Left ventricle myocardium superior (tissue), 1 donor: ENCODE measurements around the gene TXNDC17. TPM values are rescaled to one million over a fixed set of nuclear protein-coding genes. Genes with fewer than 3 reads are reported as not detected.
"Not testable (repeated sequence)": the region's sequence is repeated elsewhere in the genome, so short reads cannot be mapped to it uniquely, and the experiment has no call there.

ENCODE experiments used
- ATAC-seq: fragments of 200-7000 bp; cut with Tn5 transposase; one replicate; pipeline ENCODE4 v1.9.1; 2020; ENCODE audit warnings: mild to moderate bottlenecking, moderate library complexity
- DNase-seq: peaks from one replicate; pipeline ENCODE4 v3.0.0-alpha.2; 2020
- intact Hi-C: fragments of 100-400 bp; cut with micrococcal nuclease; formaldehyde crosslinking; loops from one replicate; pipeline ENCODE4 v1.11.0; 2022
- total RNA-seq: library from RNA; stranded (reverse); fragmentation: NEBNext Ultra II Directional; extraction: Animal tissue kit (Norgen Biotek cat#: 25700); gene quantifications from one replicate; pipeline ENCODE4 v1.2.1, GENCODE V29; 2021
- donor health status: DM: no; HTN: yes; CAD: no; lungs with severe emphysema.

The TXNDC17 gene
- total RNA-seq, 1 donor from 2014 or later = 47.2 TPM

- intact Hi-C loops = no loop called here
- ATAC-seq = no peak
- DNase-seq = no peak
Observed at GRCh38 chr17:6636105-6636504, 4.8 kb upstream of the TXNDC17 start.

GRCh38 chr17:6636616-6637457 is 4.0 kb upstream of the TXNDC17 start:
- ATAC-seq = no peak
- DNase-seq = no peak
- intact Hi-C loops = no loop called here

- ATAC-seq = no peak
- intact Hi-C loops = no loop called here
- DNase-seq = no peak
Observed at GRCh38 chr17:6637458-6637840, 3.4 kb upstream of the TXNDC17 start.

- intact Hi-C loops = no loop called here
- no peak for DNase-seq
- ATAC-seq = no peak
Observed at GRCh38 chr17:6638046-6638908, 2.6 kb upstream of the TXNDC17 start.

- intact Hi-C loops = no loop called here
- no peak for DNase-seq
- no peak for ATAC-seq
Observed at GRCh38 chr17:6639014-6639585, 1.8 kb upstream of the TXNDC17 start.

- ATAC-seq = peak; percentile 49
- intact Hi-C loops = no loop called here
- peak; percentile 53 for DNase-seq
Observed at GRCh38 chr17:6639586-6640535, 999 bp upstream of the TXNDC17 start.

GRCh38 chr17:6641247-6641863 is 495 bp downstream of the TXNDC17 start:
- DNase-seq = no peak
- peak; percentile 7 for ATAC-seq
- intact Hi-C loops = no loop called here

GRCh38 chr17:6642592-6642991 is 1.7 kb downstream of the TXNDC17 start:
- no peak for DNase-seq
- intact Hi-C loops = no loop called here
- no peak for ATAC-seq

- DNase-seq (no peak), ATAC-seq (no peak)
- intact Hi-C loops = no loop called here
Observed at GRCh38 chr17:6643451-6644125, 2.7 kb downstream of the TXNDC17 start.

GRCh38 chr17:6648181-6648580 is 7.3 kb downstream of the TXNDC17 start:
- no peak for ATAC-seq
- intact Hi-C loops = no loop called here
- no peak for DNase-seq

- ATAC-seq (peak; percentile 99), DNase-seq (peak; percentile 97)
- intact Hi-C loops = no loop called here
Observed at GRCh38 chr17:6651354-6651918, 10.6 kb downstream of the TXNDC17 start, which contains the start of the genes C17orf100 and MED31. Gene C17orf100, plus strand, starts transcription at chr17:6651762. Its CDS starts 152 bp downstream, at chr17:6651914. Gene MED31, minus strand, starts transcription at chr17:6651605. Its CDS starts 77 bp downstream, at chr17:6651528.

GRCh38 chr17:6651919-6652452 is 11.1 kb downstream of the TXNDC17 start:
- no peak for ATAC-seq
- DNase-seq = no peak
- intact Hi-C loops = no loop called here

- DNase-seq (peak; percentile 43), ATAC-seq (no peak)
- intact Hi-C loops = no loop called here
Observed at GRCh38 chr17:6654841-6655731, 14.2 kb downstream of the TXNDC17 start.

- DNase-seq, intact Hi-C loops: not testable (repeated sequence)
Observed at GRCh38 chr17:6655732-6656361, 15.0 kb downstream of the TXNDC17 start.

GRCh38 chr17:6656797-6657632 is 16.2 kb downstream of the TXNDC17 start:
- intact Hi-C loops, ATAC-seq: not testable (repeated sequence)

More at GRCh38 chr17:6655732-6656361, 15.0 kb downstream of the TXNDC17 start:
- not testable (repeated sequence) for ATAC-seq

More at GRCh38 chr17:6656797-6657632, 16.2 kb downstream of the TXNDC17 start:
- not testable (repeated sequence) for DNase-seq
